Effector CD8-positive, alpha-beta T cell (primary cell): ENCODE measurements around the gene LCMT1.

Experiments
- DNase-seq: peaks from one replicate; lab custom pipeline; 2025; lab: John Stamatoyannopoulos, UW

Gene LCMT1

GRCh38 chr16:25198021-25198420, 86.5 kb downstream of the LCMT1 start:
- DNase-seq = no peak

GRCh38 chr16:25199457-25199856, 87.9 kb downstream of the LCMT1 start:
- DNase-seq = no peak

DNA sequence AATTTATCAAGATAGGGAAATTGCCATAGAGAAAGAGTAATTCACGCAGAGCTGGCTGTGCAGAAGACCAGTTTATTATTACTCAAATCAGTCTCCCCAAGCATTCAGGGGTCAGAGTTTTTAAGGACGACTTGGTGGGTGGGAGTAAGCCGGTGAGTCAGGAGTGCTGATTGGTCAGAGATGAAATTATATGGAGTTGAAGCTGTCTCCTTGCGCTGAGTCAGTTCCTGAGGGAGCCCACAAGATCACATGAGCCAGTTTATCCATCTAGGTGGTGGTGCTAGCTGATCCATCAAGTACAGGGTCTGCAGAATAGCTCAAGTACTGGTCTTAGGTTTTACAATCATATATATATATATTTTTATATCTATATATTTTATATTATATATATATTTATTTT, 99.2 kb downstream of the LCMT1 start:
- DNase-seq = no peak

GRCh38 chr16:25212636-25213035, 101.1 kb downstream of the LCMT1 start:
- DNase-seq = no peak

DNA sequence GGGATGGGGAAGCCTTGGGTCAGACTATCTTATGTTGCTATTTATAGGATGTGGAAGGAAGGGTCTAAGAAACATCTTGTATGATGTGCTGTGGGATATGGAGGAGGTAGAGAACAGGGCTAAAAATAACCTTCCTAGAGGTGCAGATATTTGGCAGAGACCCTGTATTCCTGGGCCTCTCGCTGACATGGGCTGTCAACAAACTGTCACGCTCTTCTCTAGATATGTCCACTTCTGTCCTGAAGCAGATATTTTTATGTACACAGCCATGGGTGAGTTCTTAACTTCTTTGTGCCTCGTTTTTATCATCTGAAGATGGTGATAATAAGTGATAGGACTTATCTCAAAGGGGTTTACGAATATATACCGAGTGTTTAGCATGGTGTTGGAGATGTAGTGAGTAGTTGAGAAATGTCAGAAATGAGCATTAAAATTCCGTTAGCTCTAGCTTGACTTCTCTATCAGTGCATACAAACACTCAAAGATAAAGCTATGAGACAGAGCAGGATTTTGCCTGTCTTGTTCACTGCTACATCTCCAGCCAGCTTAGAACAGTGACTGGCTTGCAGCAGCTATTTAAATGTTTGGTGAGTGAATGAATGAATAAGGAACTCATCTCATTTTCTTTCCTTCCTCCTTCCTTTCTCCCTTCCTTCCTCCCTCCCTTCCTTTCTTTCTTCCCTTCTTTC, 102.3 kb downstream of the LCMT1 start:
- no peak for DNase-seq

DNA sequence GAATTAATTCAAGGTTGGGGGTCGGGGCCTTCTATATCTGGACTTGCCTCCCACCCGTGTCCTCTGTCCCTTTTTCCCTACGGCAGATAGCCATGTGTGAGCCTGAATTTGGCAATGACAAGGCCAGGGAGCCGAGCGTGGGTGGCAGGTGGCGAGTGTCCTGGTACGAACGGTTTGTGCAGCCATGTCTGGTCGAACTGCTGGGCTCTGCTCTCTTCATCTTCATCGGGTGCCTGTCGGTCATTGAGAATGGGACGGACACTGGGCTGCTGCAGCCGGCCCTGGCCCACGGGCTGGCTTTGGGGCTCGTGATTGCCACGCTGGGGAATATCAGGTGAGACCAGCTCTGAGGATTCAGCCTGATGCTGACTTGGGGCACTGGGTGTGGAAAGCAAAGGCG, 105.6 kb downstream of the LCMT1 start:
- DNase-seq = no peak

DNA sequence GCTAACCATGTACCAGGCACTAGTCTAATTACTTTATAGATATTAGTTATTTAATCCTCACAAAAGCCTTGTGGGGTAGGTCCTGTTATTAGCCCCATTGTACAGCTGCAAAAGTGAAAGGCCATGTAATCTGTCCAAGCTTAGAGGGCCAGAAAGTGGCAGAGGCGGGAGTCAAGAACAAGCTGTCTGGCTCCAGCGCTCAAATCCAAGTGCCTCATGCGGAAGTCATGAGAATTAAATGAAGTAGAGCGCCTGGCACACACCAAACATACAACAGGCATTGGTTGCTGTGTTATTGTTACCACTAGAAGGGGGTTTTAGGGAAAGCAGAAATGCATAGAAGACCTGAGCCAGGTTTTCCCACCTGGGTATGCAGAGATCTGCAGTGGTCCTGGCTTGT, 106.4 kb downstream of the LCMT1 start:
- DNase-seq = no peak

DNA sequence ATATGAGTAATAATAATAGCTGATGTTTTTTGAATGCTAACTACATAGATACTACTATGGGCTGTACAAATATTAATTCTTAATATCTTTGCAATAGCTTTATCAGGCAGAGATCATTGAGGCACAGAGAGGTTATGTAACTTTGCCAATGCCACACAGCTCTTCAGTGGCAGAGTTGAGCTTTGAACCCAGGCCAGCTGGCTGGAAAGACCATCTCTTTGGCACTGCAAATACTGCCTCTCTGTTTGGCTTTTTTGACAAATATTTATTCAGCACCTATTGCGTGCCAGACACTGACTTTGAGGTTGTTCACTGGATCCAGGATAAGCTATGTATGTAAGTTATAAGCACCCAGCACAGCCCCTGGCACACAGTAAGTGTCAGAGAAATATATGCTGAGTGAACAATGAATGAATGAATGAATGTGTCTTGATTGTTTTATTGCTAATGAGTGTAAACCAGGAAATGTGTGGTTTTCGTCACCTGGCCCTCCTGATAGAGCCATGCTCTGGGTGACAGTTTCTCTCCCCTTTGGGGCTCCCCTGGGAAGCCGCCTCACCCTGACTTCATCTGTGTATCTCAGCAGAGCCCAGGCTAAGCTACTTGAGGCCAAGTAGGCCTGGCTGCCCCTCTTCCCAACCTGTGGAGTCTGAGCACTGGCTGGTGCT, 107.7 kb downstream of the LCMT1 start:
- no peak for DNase-seq

GRCh38 chr16:25222959-25223358, 111.4 kb downstream of the LCMT1 start:
- DNase-seq = no peak

DNA sequence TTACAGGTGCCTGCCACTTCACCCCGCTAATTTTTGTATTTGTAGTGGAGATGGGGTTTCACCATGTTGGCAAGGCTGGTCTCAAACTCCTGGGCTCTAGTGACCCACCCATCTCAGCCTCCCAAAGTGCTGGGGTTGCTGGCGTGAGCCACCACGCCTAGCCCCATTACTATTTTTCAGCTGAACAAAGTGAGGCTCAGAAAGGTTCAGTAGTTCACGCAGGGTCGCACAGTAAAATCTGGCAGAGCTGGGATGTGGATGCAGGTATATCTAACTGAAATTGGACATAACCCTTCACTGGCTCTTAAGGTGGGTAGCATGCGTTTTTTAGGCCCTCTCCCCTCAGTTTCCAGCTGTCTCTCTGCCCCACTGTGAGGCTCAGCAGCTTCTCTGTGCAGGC, 112.4 kb downstream of the LCMT1 start:
- DNase-seq = no peak

DNA sequence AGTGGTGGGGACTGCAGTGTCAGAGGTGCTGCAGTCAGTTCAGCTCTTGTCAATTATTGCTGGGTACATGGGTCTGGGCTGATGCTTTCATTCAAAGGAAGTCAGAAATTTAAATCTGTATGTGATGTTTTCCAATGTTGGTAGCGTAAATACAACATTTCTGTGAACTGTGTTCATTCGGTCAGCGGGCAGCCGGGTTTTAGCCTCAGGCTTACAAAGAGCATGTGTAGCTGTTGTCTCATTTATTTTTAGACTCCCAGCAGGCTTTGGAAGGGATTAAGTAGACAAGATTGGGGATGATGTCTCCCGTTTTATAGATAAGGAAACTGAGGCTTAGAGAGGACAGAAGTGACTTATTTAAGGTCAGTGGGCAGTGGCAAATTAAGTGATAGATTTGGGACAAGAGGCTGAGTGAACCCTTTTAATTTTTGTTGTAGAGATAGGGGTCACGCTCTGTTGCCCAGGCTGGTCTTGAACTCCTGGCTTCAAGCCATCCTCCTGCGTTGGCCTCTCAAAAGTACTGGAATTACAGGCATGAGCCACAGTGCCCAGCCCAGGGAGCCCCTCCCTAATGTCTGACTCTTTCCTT, 113.3 kb downstream of the LCMT1 start:
- DNase-seq = no peak
